GM12875 (cell line): Measurements from ENCODE around the gene PNPLA7.
"Not testable (repeated sequence)": the region's sequence is repeated elsewhere in the genome, so short reads cannot be mapped to it uniquely, and the experiment has no call there.

ENCODE experiments used
- H3K4me3 ChIP-seq: one replicate; pipeline ENCODE4 v1.5.1; 2011; ENCODE audit warnings: low read depth, low read length, control low read depth
- TF ChIP-seq, protein P1 (sequence below): IDR thresholded peaks from 2 replicates; pipeline ENCODE4 v1.5.1; 2011; ENCODE audit warnings: low read depth, mild to moderate bottlenecking, control low read depth, inconsistent platforms, low read length, moderate library complexity, borderline replicate concordance; ENCODE audit not compliant: insufficient read depth

PNPLA7 gene

DNA sequence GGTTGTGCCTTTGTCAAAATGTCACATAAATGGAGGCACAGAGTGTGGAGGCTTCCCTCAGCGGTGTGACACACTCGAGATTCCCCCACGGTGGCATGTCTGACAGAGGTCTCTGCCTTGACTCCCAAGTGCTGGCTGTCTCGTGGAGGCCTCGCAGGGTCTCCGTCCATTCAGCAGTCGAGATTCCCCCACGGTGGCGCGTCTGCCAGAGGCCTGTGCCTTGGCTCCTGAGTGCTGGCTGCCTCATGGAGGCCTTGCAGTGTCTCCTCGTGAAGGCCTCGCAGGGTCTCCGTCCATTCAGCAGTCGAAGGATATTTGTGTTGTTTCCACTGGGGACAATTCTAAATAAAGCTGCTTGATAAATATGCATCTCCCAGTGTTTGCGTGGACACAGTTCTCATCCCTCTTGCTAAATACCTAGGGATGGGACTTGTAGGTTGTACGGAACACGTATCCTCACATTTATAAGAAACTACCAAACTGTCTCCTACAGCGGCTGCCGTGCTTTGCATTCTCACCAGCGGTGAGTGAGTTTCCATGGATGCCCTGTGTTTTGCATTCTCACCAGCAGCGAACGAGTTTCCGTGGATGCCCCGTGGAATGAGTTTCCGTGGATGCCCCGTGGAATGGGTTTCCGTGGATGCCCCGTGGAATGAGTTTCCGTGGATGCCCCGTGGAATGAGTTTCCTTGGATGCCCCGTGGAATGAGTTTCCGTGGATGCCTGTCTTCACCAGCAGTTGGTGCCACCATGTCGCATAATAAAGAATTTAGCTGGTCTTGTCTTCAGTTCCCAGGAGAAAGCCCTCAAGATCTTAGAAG lies 25.8 kb downstream of the PNPLA7 start:
- H3K4me3 ChIP-seq, result no peak overlapping the region
- TF ChIP-seq, protein P1, sequence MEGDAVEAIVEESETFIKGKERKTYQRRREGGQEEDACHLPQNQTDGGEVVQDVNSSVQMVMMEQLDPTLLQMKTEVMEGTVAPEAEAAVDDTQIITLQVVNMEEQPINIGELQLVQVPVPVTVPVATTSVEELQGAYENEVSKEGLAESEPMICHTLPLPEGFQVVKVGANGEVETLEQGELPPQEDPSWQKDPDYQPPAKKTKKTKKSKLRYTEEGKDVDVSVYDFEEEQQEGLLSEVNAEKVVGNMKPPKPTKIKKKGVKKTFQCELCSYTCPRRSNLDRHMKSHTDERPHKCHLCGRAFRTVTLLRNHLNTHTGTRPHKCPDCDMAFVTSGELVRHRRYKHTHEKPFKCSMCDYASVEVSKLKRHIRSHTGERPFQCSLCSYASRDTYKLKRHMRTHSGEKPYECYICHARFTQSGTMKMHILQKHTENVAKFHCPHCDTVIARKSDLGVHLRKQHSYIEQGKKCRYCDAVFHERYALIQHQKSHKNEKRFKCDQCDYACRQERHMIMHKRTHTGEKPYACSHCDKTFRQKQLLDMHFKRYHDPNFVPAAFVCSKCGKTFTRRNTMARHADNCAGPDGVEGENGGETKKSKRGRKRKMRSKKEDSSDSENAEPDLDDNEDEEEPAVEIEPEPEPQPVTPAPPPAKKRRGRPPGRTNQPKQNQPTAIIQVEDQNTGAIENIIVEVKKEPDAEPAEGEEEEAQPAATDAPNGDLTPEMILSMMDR, result no peak

DNA sequence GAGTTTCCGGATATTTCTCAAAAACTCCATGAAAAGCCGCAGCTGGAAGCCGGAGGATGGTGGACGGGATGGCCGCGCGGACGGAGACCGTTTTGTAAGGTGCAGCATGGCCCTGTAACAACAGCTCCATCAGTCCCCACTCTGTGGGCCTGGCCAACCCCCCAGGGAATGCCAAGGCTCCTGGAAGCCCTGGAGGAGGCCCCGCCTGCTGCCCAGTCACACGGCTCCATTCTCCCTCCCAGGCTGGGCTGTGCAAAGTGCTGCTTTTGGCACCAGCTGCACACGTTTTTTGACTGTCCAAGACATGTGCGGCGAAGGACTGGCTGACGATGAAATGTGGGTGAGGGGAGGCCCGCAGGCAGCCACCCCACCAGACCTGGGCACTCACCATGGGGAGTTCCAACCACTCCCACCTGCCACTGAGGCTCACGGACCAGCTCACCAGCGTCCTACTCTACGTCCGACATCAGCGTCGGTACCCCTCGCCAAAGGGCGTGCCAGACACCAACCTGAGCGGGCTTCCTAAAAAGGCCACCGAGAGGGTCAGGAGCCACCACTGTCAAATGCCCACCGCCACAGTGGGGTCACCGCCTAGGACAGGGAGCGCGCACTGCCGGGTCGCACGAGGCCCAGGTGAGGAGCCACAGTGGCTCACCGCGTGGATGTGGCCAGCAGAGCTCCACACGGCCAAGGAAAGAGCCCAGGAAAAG lies 27.3 kb downstream of the PNPLA7 start:
- no peak overlapping the region for H3K4me3 ChIP-seq
- TF ChIP-seq, protein P1, result no peak

DNA sequence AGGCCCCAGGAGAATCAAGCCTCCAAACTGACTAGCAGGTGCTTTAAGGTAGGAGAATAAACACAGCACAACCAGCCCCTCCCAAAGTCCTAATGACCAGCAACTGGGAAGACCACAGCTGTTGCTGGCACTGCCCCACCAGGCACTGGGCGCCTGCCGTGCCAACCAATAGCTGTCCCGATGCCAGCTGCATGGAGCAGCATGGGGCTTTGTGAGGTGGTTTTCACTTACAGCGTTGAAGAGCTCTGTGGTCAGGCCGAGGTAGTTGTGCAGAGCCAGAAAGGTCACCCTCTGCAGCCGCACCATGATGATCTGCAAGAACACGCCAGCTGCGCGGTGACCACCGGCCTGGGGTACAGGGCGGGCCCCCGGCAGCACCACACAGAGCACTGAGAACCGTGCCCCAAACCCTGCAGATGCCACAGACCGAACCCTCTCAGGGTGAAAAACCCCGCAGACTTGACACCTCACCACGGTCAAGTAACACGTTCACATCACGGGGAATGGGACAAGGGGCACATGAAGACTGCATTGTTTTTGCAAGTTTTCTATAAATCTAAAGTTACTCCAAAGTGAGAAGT lies 28.7 kb downstream of the PNPLA7 start:
- no peak overlapping the region for H3K4me3 ChIP-seq
- TF ChIP-seq, protein P1, result no peak

DNA sequence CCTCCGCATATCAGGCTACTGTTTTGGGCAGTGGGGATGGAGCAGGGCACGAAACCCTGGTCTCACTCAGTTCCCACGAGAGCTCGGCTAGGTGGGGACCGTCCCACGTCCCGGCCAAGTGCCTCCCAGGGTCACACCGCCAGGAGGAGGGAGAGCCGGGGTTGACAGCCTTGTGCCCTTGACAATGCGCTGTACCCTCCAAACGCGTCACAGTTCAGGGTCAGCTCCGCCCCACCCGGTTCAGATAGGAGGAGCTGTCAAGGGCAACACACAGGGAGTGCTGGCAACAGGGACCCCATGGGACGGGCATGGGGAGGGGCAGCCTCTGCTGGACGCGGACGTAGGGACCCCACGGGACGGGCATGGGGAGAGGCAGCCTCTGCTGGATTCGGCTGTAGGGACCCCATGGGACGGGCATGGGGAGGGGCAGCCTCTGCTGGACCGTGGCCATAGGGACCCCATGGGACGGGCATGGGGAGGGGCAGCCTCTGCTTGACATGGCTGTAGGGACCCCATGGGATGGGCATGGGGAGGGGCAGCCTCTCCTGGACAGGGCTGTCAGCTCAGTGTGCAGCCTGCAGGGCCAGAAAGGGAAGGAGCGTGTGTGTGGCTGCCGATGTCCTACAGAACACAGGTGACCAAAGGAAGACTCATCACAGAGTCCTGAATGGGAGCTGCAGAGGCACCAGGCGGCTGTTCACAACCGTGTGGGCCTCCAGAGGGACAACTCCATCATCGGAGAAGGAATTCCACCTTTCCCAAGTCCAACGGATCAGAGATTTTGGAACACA lies 29.4 kb downstream of the PNPLA7 start:
- H3K4me3 ChIP-seq, result no peak overlapping the region
- TF ChIP-seq, protein P1, result no peak

DNA sequence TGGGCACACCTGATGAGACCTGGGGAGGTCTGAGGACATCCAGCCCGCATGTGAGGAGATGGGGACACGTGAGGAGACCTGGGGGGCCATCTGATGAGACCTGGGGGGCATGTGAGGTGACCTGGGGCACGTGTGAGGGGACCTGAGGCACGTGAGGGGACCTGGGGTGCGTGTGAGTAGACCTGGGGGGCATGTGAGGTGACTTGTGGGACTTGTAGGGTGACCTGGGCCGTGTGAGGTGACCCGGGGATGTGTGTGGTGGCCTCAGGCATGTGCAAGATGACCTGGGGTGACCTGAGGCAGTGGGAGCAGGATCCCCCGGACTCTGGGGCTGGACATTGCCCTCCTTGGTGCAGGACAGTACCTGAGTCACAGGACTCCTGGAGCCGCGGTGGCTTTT lies 30.6 kb downstream of the PNPLA7 start:
- no peak overlapping the region for H3K4me3 ChIP-seq

DNA sequence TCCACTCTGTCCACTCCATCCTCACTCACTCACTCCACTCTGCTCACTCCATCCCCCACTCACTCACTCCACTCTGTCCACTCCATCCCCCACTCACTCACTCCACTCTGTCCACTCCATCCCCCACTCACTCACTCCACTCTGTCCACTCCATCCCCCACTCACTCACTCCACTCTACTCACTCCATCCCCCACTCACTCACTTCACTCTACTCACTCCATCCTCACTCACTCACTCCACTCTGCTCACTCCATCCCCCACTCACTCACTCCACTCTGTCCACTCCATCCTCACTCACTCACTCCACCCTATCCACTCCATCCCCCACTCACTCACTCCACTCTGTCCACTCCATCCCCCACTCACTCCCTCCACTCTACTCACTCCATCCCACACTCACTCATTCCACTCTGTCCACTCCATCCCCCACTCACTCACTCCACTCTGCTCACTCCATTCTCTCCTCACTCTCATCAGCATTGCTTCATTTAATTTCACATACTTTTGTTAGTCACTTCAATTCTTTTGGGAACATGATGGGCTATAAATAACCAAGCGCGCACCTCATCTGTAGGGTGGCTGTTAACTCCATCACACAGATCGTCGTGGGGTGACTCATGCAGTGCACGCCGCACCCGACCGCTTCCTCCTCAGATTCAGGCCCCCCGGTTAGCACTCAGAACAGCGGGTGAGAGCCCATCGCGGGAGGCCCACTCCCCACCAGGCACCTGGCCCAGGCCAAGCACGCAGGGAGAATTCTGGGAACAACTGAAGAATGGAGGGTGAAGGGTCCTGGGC lies 31.3 kb downstream of the PNPLA7 start:
- H3K4me3 ChIP-seq, result not testable (repeated sequence)

More for the DNA sequence above, 30.6 kb downstream of the PNPLA7 start:
- TF ChIP-seq, protein P1, result no peak
